SJCRH30 (cell line): ENCODE data around the gene CDC45. TPM values are rescaled to one million over a fixed set of nuclear protein-coding genes. Genes with fewer than 3 reads are reported as not detected.

Source experiments
- DNase-seq, 2 experiments: peaks; one replicate each; pipeline ENCODE4 v3.0.0-alpha.2; 2015 to 2020
- H3K27ac ChIP-seq: fragments of 250-450 bp; sonication (Bioruptor Pico); 2 replicates; pipeline ENCODE4 v1.5.1; 2020; ENCODE audit warnings: mild to moderate bottlenecking, moderate library complexity
- H3K27me3 ChIP-seq: fragments of 250-450 bp; sonication (Bioruptor Pico); 2 replicates; pipeline ENCODE4 v1.5.1; 2020; ENCODE audit warnings: mild to moderate bottlenecking, moderate library complexity
- H3K36me3 ChIP-seq: fragments of 250-450 bp; sonication (Bioruptor Pico); 2 replicates; pipeline ENCODE4 v1.5.1; 2020; ENCODE audit warnings: mild to moderate bottlenecking, moderate library complexity
- H3K4me1 ChIP-seq: fragments of 250-450 bp; sonication (Bioruptor Pico); 2 replicates; pipeline ENCODE4 v1.5.1; 2020; ENCODE audit warnings: mild to moderate bottlenecking, moderate library complexity
- H3K4me3 ChIP-seq: fragments of 250-450 bp; sonication (Bioruptor Pico); 2 replicates; pipeline ENCODE4 v1.5.1; 2020; ENCODE audit warnings: mild to moderate bottlenecking, moderate library complexity
- H3K9me3 ChIP-seq: fragments of 250-450 bp; sonication (Bioruptor Pico); replicated peaks from 2 replicates; pipeline ENCODE4 v1.5.1; 2020; ENCODE audit warnings: mild to moderate bottlenecking, moderate library complexity
- total RNA-seq: library from RNA; depleted of rRNA; stranded (reverse); fragments of >200 nt; shearing (Covaris generic); gene quantifications from 2 replicates; pipeline ENCODE4 v1.2.3, GENCODE V29; 2014

Gene CDC45
- total RNA-seq, 1 experiment from 2014 or later = 56.0 TPM

- Histone ChIP-seq H3K27me3 (no peaks in the 10 kb centered on the region), H3K4me3 (no peak overlapping the region), H3K27ac (no peak overlapping the region), H3K9me3 (no peaks in the 10 kb centered on the region), H3K4me1 (no peaks in the 10 kb centered on the region), H3K36me3 (peaks cover 45% of the 10 kb centered on the region)
- DNase-seq = no peak
Measured at GRCh38 chr22:19455585-19456370, 23.9 kb upstream of the CDC45 start.

GRCh38 chr22:19456541-19456940 lies 23.2 kb upstream of the CDC45 start:
- no peaks in the 10 kb centered on the region for H3K9me3 ChIP-seq
- peaks cover 47% of the 10 kb centered on the region for H3K36me3 ChIP-seq
- no peaks in the 10 kb centered on the region for H3K4me1 ChIP-seq
- H3K27me3 ChIP-seq = no peaks in the 10 kb centered on the region
- no peak for DNase-seq
- no peak overlapping the region for H3K4me3 ChIP-seq
- no peak overlapping the region for H3K27ac ChIP-seq

DNA sequence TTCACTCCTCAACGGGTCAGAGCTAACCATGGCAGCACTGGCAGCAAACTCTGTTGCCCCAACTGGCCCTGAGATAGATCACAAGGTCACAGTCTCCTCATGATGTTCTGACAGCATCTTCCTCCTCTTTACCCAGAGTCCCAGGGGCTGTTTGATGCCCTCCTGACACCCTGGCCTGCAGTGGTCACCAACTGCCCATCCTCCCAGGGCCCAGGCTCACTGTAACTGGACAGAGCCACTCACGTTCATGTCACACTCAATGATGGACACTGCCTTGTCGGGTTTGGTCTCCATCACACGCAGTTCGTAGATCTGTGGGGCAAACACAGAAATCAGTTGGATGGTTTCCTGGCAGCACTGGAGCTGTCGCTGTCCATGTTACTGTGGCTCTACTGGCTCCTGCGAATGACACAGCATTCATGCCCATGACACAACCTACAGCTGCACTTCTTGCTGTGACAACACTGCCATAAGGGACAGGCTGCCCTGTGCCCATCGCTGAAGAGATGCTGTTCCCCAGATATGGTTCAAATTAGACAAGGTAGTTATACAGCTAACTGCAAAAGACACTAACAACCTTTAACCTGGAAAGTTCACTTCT lies 21.8 kb upstream of the CDC45 start:
- peaks cover 46% of the 10 kb centered on the region for H3K36me3 ChIP-seq
- H3K27me3 ChIP-seq = no peaks in the 10 kb centered on the region
- no peaks in the 10 kb centered on the region for H3K9me3 ChIP-seq
- no peaks in the 10 kb centered on the region for H3K4me1 ChIP-seq
- H3K4me3 ChIP-seq = no peak overlapping the region
- H3K27ac ChIP-seq = no peak overlapping the region
- no peak for DNase-seq

- peaks cover 45% of the 10 kb centered on the region for H3K36me3 ChIP-seq
Measured at GRCh38 chr22:19460036-19460435, 19.7 kb upstream of the CDC45 start.

DNA sequence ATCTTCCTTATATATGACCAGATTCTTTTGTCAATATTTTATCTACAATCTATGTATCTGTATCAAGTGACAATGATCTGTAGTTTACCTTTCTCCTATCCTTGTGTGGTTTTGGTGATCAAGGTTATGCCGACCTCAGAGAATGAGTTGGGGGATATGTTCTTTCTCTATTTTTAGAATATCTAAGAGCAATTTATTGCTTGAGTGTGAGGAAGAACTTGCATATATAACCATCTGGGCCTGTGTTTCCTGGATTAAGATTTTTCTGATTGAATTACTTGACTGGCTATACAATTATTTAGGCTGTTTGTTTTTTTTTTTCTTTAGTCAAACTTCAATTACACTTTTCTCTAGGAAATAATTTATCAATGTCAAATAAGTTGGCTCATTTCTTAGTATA lies 18.2 kb upstream of the CDC45 start:
- H3K4me3 ChIP-seq = no peak overlapping the region
- H3K27ac ChIP-seq = no peak overlapping the region
- H3K36me3 ChIP-seq = peaks cover 42% of the 10 kb centered on the region
- H3K4me1 ChIP-seq = 0 out of 2 replicates have a peak, but pooled peaks cover 3% of the 10 kb centered on the region
- no peaks in the 10 kb centered on the region for H3K27me3 ChIP-seq
- no peaks in the 10 kb centered on the region for H3K9me3 ChIP-seq
- no peak for DNase-seq

More at GRCh38 chr22:19460036-19460435, 19.7 kb upstream of the CDC45 start:
- no peak for DNase-seq
- H3K4me3 ChIP-seq = no peak overlapping the region
- H3K4me1 ChIP-seq = 0 out of 2 replicates have a peak, but pooled peaks cover 3% of the 10 kb centered on the region
- H3K27me3 ChIP-seq = no peaks in the 10 kb centered on the region
- no peaks in the 10 kb centered on the region for H3K9me3 ChIP-seq
- H3K27ac ChIP-seq = no peak overlapping the region

DNA sequence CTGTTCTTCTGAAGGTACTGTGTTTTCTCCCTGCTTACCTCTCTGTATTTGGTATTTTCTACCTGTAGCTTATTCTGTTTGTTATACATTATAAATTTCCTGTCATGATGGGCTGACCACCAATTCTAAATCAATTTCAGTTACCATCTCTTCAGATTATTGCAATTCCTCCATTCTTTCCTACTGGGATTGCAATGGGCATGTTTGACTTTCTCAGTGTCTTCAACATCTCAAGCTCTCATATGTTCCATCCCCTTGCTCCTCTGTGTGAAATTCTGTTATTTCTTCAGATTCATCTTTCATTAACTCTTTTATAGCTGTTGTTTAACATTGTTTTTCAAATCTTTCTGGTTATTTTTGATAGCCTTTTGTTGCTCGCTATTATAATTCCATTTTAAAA lies 16.7 kb upstream of the CDC45 start:
- no peak overlapping the region for H3K27ac ChIP-seq
- H3K4me3 ChIP-seq = no peak overlapping the region
- 0 out of 2 replicates have a peak, but pooled peaks cover 3% of the 10 kb centered on the region for H3K4me1 ChIP-seq
- H3K36me3 ChIP-seq = peaks cover 46% of the 10 kb centered on the region
- no peak for DNase-seq
- H3K27me3 ChIP-seq = no peaks in the 10 kb centered on the region
- no peaks in the 10 kb centered on the region for H3K9me3 ChIP-seq

GRCh38 chr22:19463491-19464469 lies 15.9 kb upstream of the CDC45 start:
- Histone ChIP-seq H3K27me3 (no peaks in the 10 kb centered on the region), H3K27ac (no peak overlapping the region), H3K9me3 (no peaks in the 10 kb centered on the region), H3K36me3 (peaks cover 50% of the 10 kb centered on the region), H3K4me3 (no peak overlapping the region), H3K4me1 (0 out of 2 replicates have a peak, but pooled peaks cover 3% of the 10 kb centered on the region)
- DNase-seq = peak; percentile 18 to 23

- H3K36me3 ChIP-seq = peaks cover 57% of the 10 kb centered on the region
Measured at GRCh38 chr22:19464546-19464945, 15.2 kb upstream of the CDC45 start.

DNA sequence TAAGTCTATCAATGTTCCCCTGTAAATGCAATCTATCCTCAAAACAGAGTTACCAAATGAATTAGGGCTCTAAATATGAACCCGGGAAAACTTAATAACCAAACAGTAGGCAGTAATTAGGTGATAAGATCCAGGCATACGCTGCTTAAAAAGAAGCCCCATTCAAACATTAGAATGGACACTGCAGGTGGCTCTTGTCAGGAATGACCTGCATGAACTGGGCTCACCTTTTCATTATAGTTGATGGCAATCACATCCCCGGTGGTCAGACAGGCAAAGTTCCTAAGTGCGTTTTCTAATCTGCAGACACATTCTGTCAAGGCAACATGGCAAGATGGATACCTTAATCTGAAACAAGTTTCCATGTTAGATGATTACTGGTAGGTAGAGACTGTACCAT lies 14.7 kb upstream of the CDC45 start:
- Histone ChIP-seq H3K4me1 (0 out of 2 replicates have a peak, but pooled peaks cover 3% of the 10 kb centered on the region), H3K27ac (no peak overlapping the region), H3K9me3 (no peaks in the 10 kb centered on the region), H3K36me3 (peaks cover 61% of the 10 kb centered on the region), H3K4me3 (no peak overlapping the region), H3K27me3 (no peaks in the 10 kb centered on the region)
- DNase-seq = no peak

More at GRCh38 chr22:19464546-19464945, 15.2 kb upstream of the CDC45 start:
- H3K27ac ChIP-seq = no peak overlapping the region
- 0 out of 2 replicates have a peak, but pooled peaks cover 3% of the 10 kb centered on the region for H3K4me1 ChIP-seq
- H3K9me3 ChIP-seq = no peaks in the 10 kb centered on the region
- no peaks in the 10 kb centered on the region for H3K27me3 ChIP-seq
- DNase-seq = no peak
- H3K4me3 ChIP-seq = no peak overlapping the region

GRCh38 chr22:19466126-19466716 lies 13.5 kb upstream of the CDC45 start:
- Histone ChIP-seq H3K4me1 (0 out of 2 replicates have a peak, but pooled peaks cover 3% of the 10 kb centered on the region), H3K9me3 (no peaks in the 10 kb centered on the region), H3K27ac (no peak overlapping the region), H3K4me3 (no peak overlapping the region), H3K36me3 (peaks cover 61% of the 10 kb centered on the region), H3K27me3 (no peaks in the 10 kb centered on the region)
- no peak for DNase-seq

DNA sequence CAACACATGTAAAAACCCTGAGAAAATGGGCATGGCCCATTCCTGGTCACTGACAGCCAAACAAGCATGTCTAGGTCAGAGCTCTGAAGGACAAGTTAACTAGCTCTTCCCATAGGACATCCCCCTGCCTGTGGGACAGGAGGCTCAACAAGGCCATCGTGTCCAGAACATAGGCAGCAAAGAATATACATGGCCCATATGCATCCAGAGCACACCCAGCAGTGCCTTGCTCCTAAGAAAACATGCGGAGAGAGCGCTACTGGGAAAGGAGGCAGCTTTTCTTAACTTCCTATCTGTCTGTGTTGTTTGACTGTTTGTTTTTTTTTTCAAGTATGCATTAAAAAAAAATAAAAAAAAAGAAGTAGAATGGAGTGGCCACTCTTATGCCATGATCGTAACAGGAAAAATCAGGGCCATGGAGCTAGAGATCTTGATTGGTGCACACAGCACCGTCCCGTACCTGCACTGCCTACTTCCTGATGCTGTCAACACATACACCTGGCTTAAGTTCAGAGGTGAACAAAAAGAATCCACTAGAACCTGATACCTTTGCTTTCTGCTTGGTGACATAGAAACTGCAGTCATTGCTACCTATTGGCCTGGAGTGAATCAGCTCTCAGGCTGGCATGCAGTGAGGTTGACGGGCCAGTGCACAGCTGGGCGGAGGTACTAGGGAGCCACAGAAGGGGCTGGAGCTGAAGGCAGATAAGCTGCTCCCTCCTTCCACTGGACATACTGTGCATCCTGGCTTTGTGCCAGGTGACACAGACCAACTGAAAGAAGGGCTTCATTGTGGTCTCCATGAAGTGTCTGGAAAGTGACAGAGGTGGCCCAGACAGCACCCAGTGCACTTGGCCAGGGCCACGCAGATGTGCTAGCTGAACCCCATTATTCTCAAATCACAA lies 12.6 kb upstream of the CDC45 start:
- peaks cover 62% of the 10 kb centered on the region for H3K36me3 ChIP-seq
- H3K9me3 ChIP-seq = no peaks in the 10 kb centered on the region
- 0 out of 2 replicates have a peak, but pooled peaks cover 3% of the 10 kb centered on the region for H3K4me1 ChIP-seq
- no peaks in the 10 kb centered on the region for H3K27me3 ChIP-seq
- no peak overlapping the region for H3K4me3 ChIP-seq
- no peak for DNase-seq
- H3K27ac ChIP-seq = no peak overlapping the region

DNA sequence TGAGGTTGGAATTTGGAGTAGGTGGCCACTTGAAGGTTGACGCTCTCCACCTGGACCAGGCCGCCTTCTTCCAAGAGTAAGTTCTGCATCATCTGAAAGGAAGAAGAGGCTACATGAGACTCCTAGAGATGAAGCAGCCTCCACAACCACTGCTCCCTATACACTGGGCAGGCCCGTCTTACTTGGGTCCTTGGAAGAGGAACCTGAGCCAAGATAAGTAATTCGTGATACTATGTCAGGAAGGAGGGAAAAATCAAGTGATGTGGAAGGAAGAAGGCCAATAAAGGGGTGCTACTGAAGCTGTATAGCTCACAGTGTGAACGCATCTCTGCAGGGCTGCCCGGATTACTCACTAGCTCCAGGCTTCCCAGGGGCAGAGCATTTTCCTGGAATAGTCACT lies 11.8 kb upstream of the CDC45 start:
- DNase-seq = no peak

DNA sequence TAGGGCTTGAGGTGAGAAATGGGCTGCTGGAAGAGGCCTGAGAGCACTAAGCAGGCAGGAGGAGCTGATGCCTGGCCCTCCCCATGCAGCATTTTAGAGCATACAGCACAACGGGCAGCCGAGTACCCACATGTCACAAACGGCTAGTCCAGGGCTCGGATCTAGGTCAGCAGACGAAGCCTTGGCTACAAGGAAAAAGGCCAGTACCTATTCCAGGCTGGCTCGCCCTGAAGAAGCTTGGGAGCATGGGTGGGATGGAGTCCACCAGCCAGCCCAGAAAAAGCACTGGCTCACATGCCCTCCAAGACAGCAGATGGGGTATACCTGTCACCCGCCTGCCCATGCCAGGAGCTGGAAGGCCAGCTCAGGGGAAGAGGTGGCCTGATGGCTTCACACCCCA lies 10.3 kb upstream of the CDC45 start:
- H3K4me3 ChIP-seq = no peak overlapping the region
- no peaks in the 10 kb centered on the region for H3K27me3 ChIP-seq
- H3K9me3 ChIP-seq = no peaks in the 10 kb centered on the region
- 0 out of 2 replicates have a peak, but pooled peaks cover under 1% of the 10 kb centered on the region for H3K4me1 ChIP-seq
- no peak overlapping the region for H3K27ac ChIP-seq
- H3K36me3 ChIP-seq = peaks cover 67% of the 10 kb centered on the region
- DNase-seq = no peak

More for the DNA sequence above, 11.8 kb upstream of the CDC45 start:
- Histone ChIP-seq H3K36me3 (peaks cover 63% of the 10 kb centered on the region), H3K27ac (no peak overlapping the region), H3K4me1 (0 out of 2 replicates have a peak, but pooled peaks cover 3% of the 10 kb centered on the region), H3K27me3 (no peaks in the 10 kb centered on the region), H3K9me3 (no peaks in the 10 kb centered on the region), H3K4me3 (no peak overlapping the region)
